Measurements from ENCODE around the gene LPP. TPM values are rescaled to one million over a fixed set of nuclear protein-coding genes. Genes with fewer than 3 reads are reported as not detected.

LPP gene
- total RNA-seq, 1 donor from 2014 or later = 218 TPM

DNA sequence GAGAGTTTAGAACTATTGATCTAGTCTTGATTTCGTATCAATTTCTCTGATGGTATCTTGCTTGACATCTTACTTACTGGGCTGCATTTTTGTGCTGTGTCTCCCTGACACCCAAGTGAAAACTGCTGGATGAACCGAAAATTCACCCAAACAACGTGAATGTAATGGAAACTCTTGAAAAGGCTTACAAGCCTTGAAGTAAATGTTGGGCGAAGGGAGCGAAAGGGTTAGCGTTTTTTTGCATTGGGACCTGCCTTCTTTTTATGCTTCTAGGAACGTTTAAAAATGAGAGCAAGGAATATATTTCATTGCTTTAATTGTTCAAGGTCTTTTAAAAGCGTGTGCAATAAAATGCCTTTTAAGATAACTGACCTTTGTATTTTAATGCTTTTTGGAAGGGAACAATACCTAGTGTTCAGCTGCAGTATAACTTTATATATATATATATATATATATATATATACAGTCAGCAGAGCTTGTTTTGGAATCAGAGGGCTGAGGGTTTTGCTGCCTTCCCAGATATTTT, 94.1 kb downstream of the LPP start:
- H3K36me3 ChIP-seq (ENCODE audit: control insufficient read depth, insufficient read depth, low read length) = no peaks in the 10 kb centered on the region
- TF ChIP-seq CTCF (IDR thresholded peaks at IDR 0.05; ENCODE audit: insufficient read depth, low read length, poor library complexity, severe bottlenecking) = no peak
- no peak for DNase-seq (ENCODE audit: low read depth)

DNA sequence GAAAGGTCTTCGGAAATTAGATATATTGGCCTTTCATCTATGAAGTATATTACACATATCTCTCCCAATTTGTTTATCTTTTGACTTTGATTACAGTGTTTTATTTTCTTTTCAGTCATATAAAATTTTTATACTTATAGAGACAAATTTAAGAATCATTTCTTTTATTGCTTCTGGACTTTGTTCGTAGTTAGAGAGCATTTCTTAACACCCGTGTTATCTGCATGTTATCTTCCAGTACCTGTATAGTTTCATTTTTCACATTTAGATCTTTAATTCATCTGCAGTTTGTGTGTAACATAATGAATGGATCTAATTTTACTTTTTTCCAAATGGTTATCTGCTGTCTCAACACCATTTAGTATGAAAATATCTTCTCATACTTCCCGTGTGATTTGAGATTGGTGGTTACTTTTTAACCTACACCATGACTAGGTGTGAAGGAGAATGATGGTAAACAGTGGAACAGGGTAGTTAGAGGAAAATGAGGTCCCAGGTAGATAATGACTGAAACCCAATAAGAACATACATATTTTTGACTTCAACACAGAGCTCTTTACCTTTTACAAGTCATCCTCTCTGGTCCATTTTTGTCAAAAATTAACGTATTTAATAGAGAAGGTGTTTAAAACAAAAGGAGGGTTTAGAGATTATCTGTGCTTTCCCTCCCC, 99.3 kb downstream of the LPP start:
- Histone ChIP-seq H3K4me3 (ENCODE audit: low read depth, low read length) (no peak overlapping the region), H3K27me3 (ENCODE audit: control insufficient read depth, insufficient read depth, low read length) (no peaks in the 10 kb centered on the region), H3K36me3 (ENCODE audit: control insufficient read depth, insufficient read depth, low read length) (no peaks in the 10 kb centered on the region)
- TF ChIP-seq CTCF (IDR thresholded peaks at IDR 0.05; ENCODE audit: insufficient read depth, low read length, poor library complexity, severe bottlenecking) = no peak
- DNase-seq (ENCODE audit: low read depth) = no peak

More for the DNA sequence above, 94.1 kb downstream of the LPP start:
- no peaks in the 10 kb centered on the region for H3K27me3 ChIP-seq (ENCODE audit: control insufficient read depth, insufficient read depth, low read length)
- H3K4me3 ChIP-seq (ENCODE audit: low read depth, low read length) = no peak overlapping the region

DNA sequence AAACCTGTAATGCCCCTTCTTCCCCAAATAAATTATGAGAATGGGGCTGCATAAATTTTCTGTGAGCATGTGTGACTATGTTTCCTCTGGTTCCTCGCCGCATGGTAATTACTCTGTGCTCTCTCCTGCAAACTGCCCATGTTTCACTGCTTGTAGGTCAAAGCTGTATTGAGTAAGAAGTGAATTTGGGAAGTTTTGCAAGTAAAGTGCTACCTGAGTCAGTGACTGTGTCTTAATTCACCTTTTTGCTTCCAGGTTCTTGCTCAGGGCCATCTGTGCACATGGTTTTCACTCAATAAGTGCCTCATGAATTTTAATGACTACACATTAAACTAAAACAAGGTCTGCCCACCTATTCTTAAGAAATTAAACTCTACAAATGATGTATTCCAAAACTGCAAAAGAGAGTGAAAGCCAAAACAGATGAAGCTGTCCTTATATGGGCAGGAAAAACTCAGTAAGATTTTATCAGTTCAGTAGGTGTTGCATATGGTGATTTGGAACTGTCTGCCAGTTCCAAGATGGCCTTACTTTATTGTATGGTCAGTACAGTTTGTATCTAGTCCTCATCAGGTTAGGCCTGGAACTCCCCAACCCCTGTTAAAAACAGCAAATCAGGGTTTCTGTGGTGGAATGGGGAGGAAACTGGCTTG, 100.0 kb downstream of the LPP start:
- Histone ChIP-seq H3K4me3 (ENCODE audit: low read depth, low read length) (no peak overlapping the region), H3K36me3 (ENCODE audit: control insufficient read depth, insufficient read depth, low read length) (no peaks in the 10 kb centered on the region), H3K27me3 (ENCODE audit: control insufficient read depth, insufficient read depth, low read length) (no peaks in the 10 kb centered on the region)
- no peak for DNase-seq (ENCODE audit: low read depth)
- TF ChIP-seq CTCF (IDR thresholded peaks at IDR 0.05; ENCODE audit: insufficient read depth, low read length, poor library complexity, severe bottlenecking) = no peak

GRCh38 chr3:188254520-188255070, 100.6 kb downstream of the LPP start:
- no peaks in the 10 kb centered on the region for H3K27me3 ChIP-seq (ENCODE audit: control insufficient read depth, insufficient read depth, low read length)
- no peak overlapping the region for H3K4me3 ChIP-seq (ENCODE audit: low read depth, low read length)
- H3K36me3 ChIP-seq (ENCODE audit: control insufficient read depth, insufficient read depth, low read length) = no peaks in the 10 kb centered on the region
- DNase-seq (ENCODE audit: low read depth) = no peak
- TF ChIP-seq CTCF (IDR thresholded peaks at IDR 0.05; ENCODE audit: insufficient read depth, low read length, poor library complexity, severe bottlenecking) = no peak

- H3K4me3 ChIP-seq (ENCODE audit: low read depth, low read length) = no peak overlapping the region
- TF ChIP-seq CTCF (IDR thresholded peaks at IDR 0.05; ENCODE audit: insufficient read depth, low read length, poor library complexity, severe bottlenecking) = no peak
- no peaks in the 10 kb centered on the region for H3K36me3 ChIP-seq (ENCODE audit: control insufficient read depth, insufficient read depth, low read length)
- DNase-seq (ENCODE audit: low read depth) = no peak
- H3K27me3 ChIP-seq (ENCODE audit: control insufficient read depth, insufficient read depth, low read length) = no peaks in the 10 kb centered on the region
Observed at GRCh38 chr3:188255190-188255589, 101.2 kb downstream of the LPP start.

Measured in kidney epithelial cell (primary cell).